GM12878 (cell line): ENCODE data around the gene C22orf31. TPM values are rescaled to one million over a fixed set of nuclear protein-coding genes. Genes with fewer than 3 reads are reported as not detected.

Experiments
- ATAC-seq: fragments of 200-7000 bp; cut with Tn5 transposase; 3 replicates; pipeline ENCODE4 v1.9.1; 2020; ENCODE audit warnings: mild to moderate bottlenecking, moderate library complexity
- BruUV-seq: library from RNA; stranded (reverse); fragments of 400-500 nt; replicated peaks from 2 replicates; lab custom pipeline; 2021; lab: Mats Ljungman, UMichigan
- CTCF ChIA-PET: fragments of 300-600 bp; sonication (Branson Sonifier 250); formaldehyde crosslinking; extraction: SDS; loops from one replicate; lab custom pipeline; 2021; ENCODE audit warnings: inconsistent platforms; lab: Yijun Ruan, JAX
- POLR2A ChIA-PET: fragments of 350-600 bp; formaldehyde crosslinking; extraction: SDS; loops from one replicate; lab custom pipeline; 2021; ENCODE audit warnings: inconsistent platforms; lab: Charles Lee
- RAD21 ChIA-PET: fragments of 300-600 bp; sonication (Branson Sonifier 250); formaldehyde crosslinking; loops from one replicate; lab custom pipeline; 2023; ENCODE audit warnings: antibody characterized with exemption; ENCODE audit not compliant: unreplicated experiment; lab: Charles Lee
- SMC1A ChIA-PET: fragments of 300-600 bp; sonication (Branson Sonifier 250); formaldehyde crosslinking; loops from one replicate; lab custom pipeline; 2023; ENCODE audit not compliant: unreplicated experiment, uncharacterized antibody; lab: Charles Lee
- DNase-seq: peaks from one replicate; pipeline ENCODE4 v3.0.0-alpha.2; 2011; ENCODE audit warnings: low read depth, low spot score
- FAIRE-seq: peaks from 3 replicates; lab custom pipeline; 2011; peaks lifted over from hg19 to GRCh38; lab: Jason Lieb, UNC
- H2AFZ ChIP-seq: 2 replicates; pipeline ENCODE4 v1.6.0; 2011; ENCODE audit warnings: low read depth, low read length, control low read depth; ENCODE audit not compliant: control insufficient read depth
- H3K27ac ChIP-seq: 2 replicates; pipeline ENCODE4 v1.5.1; 2011; ENCODE audit warnings: control low read depth; ENCODE audit not compliant: control insufficient read depth, insufficient read depth
- H3K27me3 ChIP-seq, 2 experiments: replicated peaks in 1 of 2; 2 replicates each; pipeline versions ENCODE4 v1.6.0 to v1.6.1; 2011; ENCODE audit warnings: low read length in 1 of 2; ENCODE audit not compliant: control insufficient read depth in 2 of 2, insufficient read depth in 2 of 2
- H3K36me3 ChIP-seq, 2 experiments: 2 replicates each; pipeline ENCODE4 v1.5.1; 2011; ENCODE audit warnings: low read length in 1 of 2; ENCODE audit not compliant: control insufficient read depth in 2 of 2, insufficient read depth in 2 of 2
- H3K4me1 ChIP-seq: 2 replicates; pipeline ENCODE4 v1.6.1; 2011; ENCODE audit warnings: mild to moderate bottlenecking, low read length, moderate library complexity, mixed read lengths; ENCODE audit not compliant: control insufficient read depth, insufficient read depth
- H3K4me2 ChIP-seq: 2 replicates; pipeline ENCODE4 v1.6.0; 2011; ENCODE audit warnings: control low read depth; ENCODE audit not compliant: control insufficient read depth, insufficient read depth
- H3K4me3 ChIP-seq: fragments of 200-600 bp; sonication (generic); 2 replicates; pipeline ENCODE4 v1.5.1; 2016
- H3K79me2 ChIP-seq: 2 replicates; pipeline ENCODE4 v1.6.0; 2011; ENCODE audit warnings: low read length; ENCODE audit not compliant: control insufficient read depth, insufficient read depth
- H3K9ac ChIP-seq: 2 replicates; pipeline ENCODE4 v1.8.0; 2011; ENCODE audit warnings: low read length, control low read depth, mixed read lengths; ENCODE audit not compliant: control insufficient read depth, insufficient read depth
- H3K9me3 ChIP-seq: replicated peaks from 3 replicates; pipeline ENCODE4 v1.5.1; 2011; ENCODE audit warnings: mild to moderate bottlenecking, low read length; ENCODE audit not compliant: control insufficient read depth, insufficient read depth
- H4K20me1 ChIP-seq: 2 replicates; pipeline ENCODE4 v1.6.0; 2011; ENCODE audit not compliant: control insufficient read depth, insufficient read depth
- CHD4 ChIP-seq: fragments of 200-600 bp; sonication (generic); IDR thresholded peaks from 2 replicates; pipeline ENCODE4 v1.6.1; 2016; ENCODE audit warnings: mild to moderate bottlenecking
- EED ChIP-seq: sonication (generic); IDR thresholded peaks from 2 replicates; pipeline ENCODE4 v1.6.1; 2016; ENCODE audit warnings: antibody characterized with exemption, low read depth
- IKZF2 ChIP-seq, 2 experiments: fragments of 450-650 bp; IDR thresholded peaks; 2 replicates each; pipeline ENCODE4 v1.6.1; 2017; ENCODE audit warnings: mild to moderate bottlenecking in 2 of 2, moderate library complexity in 2 of 2
- IRF4 ChIP-seq: IDR thresholded peaks from 2 replicates; pipeline ENCODE4 v1.6.1; 2011; ENCODE audit warnings: low read depth, low read length
- MEF2B ChIP-seq: fragments of 450-650 bp; IDR thresholded peaks from 2 replicates; pipeline ENCODE4 v1.6.1; 2018; ENCODE audit warnings: mild to moderate bottlenecking, moderate library complexity; ENCODE audit not compliant: partially characterized antibody, poor library complexity, severe bottlenecking
- NFYA ChIP-seq: IDR thresholded peaks from 2 replicates; pipeline ENCODE4 v1.6.1; 2011; ENCODE audit warnings: low read depth, mild to moderate bottlenecking, low read length, improper control_type of control experiment, borderline replicate concordance
- SUZ12 ChIP-seq: fragments of 200-600 bp; sonication (generic); IDR thresholded peaks from one replicate; pipeline ENCODE4 v1.6.1; 2018; ENCODE audit warnings: antibody characterized with exemption, mild to moderate bottlenecking; ENCODE audit not compliant: unreplicated experiment
- ZZZ3 ChIP-seq: IDR thresholded peaks from 2 replicates; pipeline ENCODE4 v1.6.1; 2011; ENCODE audit warnings: low read depth; ENCODE audit not compliant: control insufficient read depth, insufficient read length
- WGBS: methylation state at CpG from one replicate; pipeline ENCODE4 v1.1.6; 2016; ENCODE audit warnings: low lambda C conversion rate; ENCODE audit not compliant: insufficient replicate concordance, insufficient coverage; ENCODE audit errors: missing lambda C conversion rate; 5-methylcytosine and 5-hydroxymethylcytosine counted together
- in situ Hi-C: fragments of 300-500 bp; cut with MboI; formaldehyde crosslinking; loops from 9 replicates; pipeline ENCODE4 v1.14.3; 2018; ENCODE audit warnings: mixed read lengths
- intact Hi-C: fragments of 100-400 bp; cut with micrococcal nuclease; formaldehyde crosslinking; loops from one replicate; pipeline ENCODE4 v1.14.2; 2022; ENCODE audit not compliant: unreplicated experiment
- polyA plus RNA-seq, 11 experiments: library from polyadenylated mRNA; depleted of rRNA in 4 of 11; unstranded in 6 of 11; stranded (reverse) in 5 of 11; fragments of >200 nt; fragmentation: Nextera tagmentation in 4 of 11; fragmentation: Illumina TruSeq in 1 of 11; extraction: Ambion mirVana in 4 of 11; extraction: Trizol in 1 of 11; gene quantifications; 1 replicate in 1 of 11; 2 replicates in 10 of 11; pipeline versions ENCODE4 v1.2.1 to v1.2.3, GENCODE V29; 2011 to 2016; ENCODE audit warnings: inconsistent platforms in 2 of 11, missing spikeins in 2 of 11, low read depth in 1 of 11
- total RNA-seq, 4 experiments: library from RNA; depleted of rRNA in 3 of 4; stranded (reverse); fragments of >200 nt in 3 of 4; fragmentation: Illumina TruSeq in 1 of 4; extraction: Trizol in 1 of 4; gene quantifications; 2 replicates each; pipeline versions ENCODE4 v1.2.1 to v1.2.3, GENCODE V29; 2013 to 2021

The C22orf31 gene
- total and polyA plus RNA-seq, 10 of the 15 experiments (the other 5 are each of a cell fraction or from before 2014, with no cell fraction given) = not detected

- TF ChIP-seq MEF2B (no peak), NFYA (no peak), IRF4 (no peak), IKZF2 (IDR thresholded peaks at IDR 0.05) (peak in 1 of 2 experiments; percentile 20; a peak in 1 of 4 replicates), ZZZ3 (no peak), EED (no peak)
Observed at GRCh38 chr22:29073618-29074275, 12.1 kb upstream of the C22orf31 start (continued).

GRCh38 chr22:29072979-29073617 lies 11.5 kb upstream of the C22orf31 start, which contains the start of gene KREMEN1:
TSS of gene KREMEN1 (plus strand) at chr22:29073035. CDS start at chr22:29073131, 96 bp downstream.
- Histone ChIP-seq H3K9ac (no peak within 1 kb of the TSS), H3K27me3 (peaks cover 5 to 15% of the 10 kb centered on the region in 2 experiments), H3K27ac (no peak within 1 kb of the TSS), H2AFZ (no peak within 1 kb of the TSS; the same call in none of the 2 replicates), H3K9me3 (no peaks in the 10 kb centered on the region), H3K4me1 (no peaks in the 10 kb centered on the region; the same call in 1 of the 2 replicates), H3K4me2 (peak within 1 kb of the TSS; percentile 76), H3K4me3 (peak within 1 kb of the TSS; percentile 45; the same call in 1 of the 2 replicates), H3K79me2 (no peaks in the 10 kb centered on the region), H4K20me1 (no peaks in the 10 kb centered on the region), H3K36me3 (no peaks in the 10 kb centered on the region)
- in situ Hi-C loops = no loop called here
- POLR2A ChIA-PET = interaction anchor here (0.5 to 1.7 kb wide), 8 partner anchors 8 to 1065 kb away, joined by 3 to 5 read pairs (median 4); partner anchors contain the start of gene ZNRF3
- 6% methylated on average over 43 of the region's 76 CpGs for WGBS
- no TSS peak for BruUV-seq
- TF ChIP-seq SUZ12 = peak; percentile 55
- TF ChIP-seq CHD4 = no peak
- FAIRE-seq = no peak
- intact Hi-C loops = no loop called here
- RAD21 ChIA-PET = interaction anchor here (0.9 to 2.5 kb wide), 11 partner anchors 9 to 240 kb away, joined by 3 to 17 read pairs (median 4); no protein-coding TSS in a partner anchor
- no peak for DNase-seq
- CTCF ChIA-PET = interaction anchor here (0.6 to 1.9 kb wide), 8 partner anchors 9 to 302 kb away, joined by 3 to 6 read pairs (median 4); no protein-coding TSS in a partner anchor
- no peak for ATAC-seq
- SMC1A ChIA-PET = interaction anchor here (0.6 to 2.6 kb wide), 5 partner anchors 9 to 254 kb away, joined by 3 to 13 read pairs (median 4); no protein-coding TSS in a partner anchor
